Thoracic aorta (tissue), 2 donors: ENCODE results near the gene LDAH. TPM values are rescaled to one million over a fixed set of nuclear protein-coding genes. Genes with fewer than 3 reads are reported as not detected.

Experiments used
- ATAC-seq: fragments of 150-250 bp; one replicate; pipeline ENCODE4 v1.8.0; 2017; ENCODE audit warnings: low read depth; ENCODE audit not compliant: insufficient number of reproducible peaks, low FRiP score
- DNase-seq: peaks from one replicate; pipeline ENCODE4 v3.0.0-alpha.2; 2020; ENCODE audit warnings: low spot score
- H3K27ac ChIP-seq, 2 donors: fragments of 200-600 bp; sonication (generic); 1 replicate in 1 of 2; 2 replicates in 1 of 2; pipeline ENCODE4 v1.5.1; 2016; ENCODE audit warnings: mild to moderate bottlenecking in 2 of 2, moderate library complexity in 2 of 2
- H3K27me3 ChIP-seq: fragments of 200-600 bp; sonication (generic); replicated peaks from 2 replicates; pipeline ENCODE4 v1.6.0; 2016; ENCODE audit warnings: mild to moderate bottlenecking; ENCODE audit not compliant: insufficient read depth
- H3K36me3 ChIP-seq: fragments of 200-600 bp; sonication (generic); one replicate; pipeline ENCODE4 v1.5.1; 2016
- H3K4me1 ChIP-seq, 2 donors: fragments of 200-600 bp; sonication (generic); 1 replicate in 1 of 2; 2 replicates in 1 of 2; pipeline versions ENCODE4 v1.5.1 to v1.6.0; 2016; ENCODE audit warnings: low read depth in 2 of 2, mild to moderate bottlenecking in 1 of 2; ENCODE audit not compliant: control insufficient read depth in 1 of 2
- H3K4me3 ChIP-seq: fragments of 200-600 bp; sonication (generic); 2 replicates; pipeline ENCODE4 v1.5.1; 2016; ENCODE audit warnings: mild to moderate bottlenecking
- H3K9me3 ChIP-seq: fragments of 200-600 bp; sonication (generic); 2 replicates; pipeline ENCODE4 v1.5.1; 2016
- CTCF ChIP-seq: fragments of 200-600 bp; sonication (generic); IDR thresholded peaks from one replicate; pipeline ENCODE4 v1.5.1; 2019; ENCODE audit warnings: antibody characterized with exemption
- total RNA-seq, 2 donors: library from RNA; depleted of rRNA; stranded (reverse); fragments of >200 nt; gene quantifications; one replicate each; pipeline versions ENCODE4 v1.1.0 to v1.2.3, GENCODE V29; 2016

Gene LDAH
- total RNA-seq, 2 donors from 2014 or later: 14.5 to 19.8 TPM

DNA sequence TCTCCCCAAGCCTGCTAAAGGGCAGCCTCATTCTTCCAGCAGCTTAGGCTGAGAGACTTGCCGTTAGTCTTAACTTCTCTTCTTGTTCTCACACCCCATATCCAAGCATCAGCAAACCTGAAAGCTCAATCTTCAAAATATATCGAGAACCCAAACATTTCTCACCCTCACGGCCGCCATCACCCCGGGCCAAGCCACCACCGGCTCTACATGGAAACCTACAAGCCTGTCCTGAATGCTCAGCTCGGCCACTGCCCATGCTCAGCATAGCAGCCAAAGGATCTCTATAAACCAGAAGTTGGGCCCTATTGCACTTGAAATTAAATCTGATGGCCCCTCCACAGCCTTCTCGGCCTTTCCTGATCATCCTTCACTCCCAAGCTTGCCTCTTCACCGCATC is 174.1 kb downstream of the LDAH start:
- ATAC-seq (no peak), DNase-seq (no peak)
- H3K27ac ChIP-seq: peak overlapping the region; percentile 50 to 88
- H3K9me3 ChIP-seq: no peaks in the 10 kb centered on the region
- peak overlapping the region; percentile 85 for H3K4me3 ChIP-seq
- H3K27me3 ChIP-seq: no peaks in the 10 kb centered on the region
- TF ChIP-seq CTCF: no peak
- H3K36me3 ChIP-seq: peaks cover 14% of the 10 kb centered on the region
- peaks cover 23 to 51% of the 10 kb centered on the region in 2 donors for H3K4me1 ChIP-seq

- Histone ChIP-seq H3K36me3 (peaks cover 19% of the 10 kb centered on the region), H3K27ac (peak overlapping the region; percentile 50 to 88), H3K9me3 (no peaks in the 10 kb centered on the region), H3K4me3 (no peak overlapping the region), H3K27me3 (no peaks in the 10 kb centered on the region), H3K4me1 (peaks cover 23 to 53% of the 10 kb centered on the region in 2 donors)
- ATAC-seq (no peak), DNase-seq (no peak)
- no peak for TF ChIP-seq CTCF
Observed at GRCh38 chr2:20648206-20648605, 174.7 kb downstream of the LDAH start.

DNA sequence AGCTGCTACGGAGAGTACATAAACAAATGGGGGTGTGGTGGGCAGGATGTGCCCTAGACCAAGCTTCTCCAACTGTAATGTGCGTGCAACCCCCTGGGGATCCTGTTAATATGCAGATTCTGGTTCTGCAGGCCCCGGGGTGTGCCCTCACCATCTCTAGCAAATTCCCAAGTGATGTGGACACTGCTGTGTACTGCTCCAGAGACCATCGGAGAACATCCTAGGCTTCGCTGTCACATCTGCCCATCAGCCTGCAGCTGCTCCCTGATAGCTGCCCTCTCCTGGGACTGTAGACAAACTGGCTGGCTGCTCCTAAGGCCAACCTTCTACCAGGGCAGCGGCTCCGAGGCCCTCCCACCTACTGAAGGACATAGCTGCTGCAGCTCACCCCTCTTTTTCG is 175.2 kb downstream of the LDAH start:
- TF ChIP-seq CTCF: no peak
- no peak for DNase-seq
- H3K36me3 ChIP-seq: peaks cover 23% of the 10 kb centered on the region
- H3K27ac ChIP-seq: peak overlapping the region; percentile 5 to 46
- no peak overlapping the region for H3K4me3 ChIP-seq
- H3K4me1 ChIP-seq: peaks cover 23 to 56% of the 10 kb centered on the region in 2 donors
- no peaks in the 10 kb centered on the region for H3K9me3 ChIP-seq
- ATAC-seq: no peak
- H3K27me3 ChIP-seq: no peaks in the 10 kb centered on the region

- TF ChIP-seq CTCF: no peak
- H3K4me1 ChIP-seq: peaks cover 24 to 56% of the 10 kb centered on the region in 2 donors
- peaks cover 23% of the 10 kb centered on the region for H3K36me3 ChIP-seq
- H3K27me3 ChIP-seq: no peaks in the 10 kb centered on the region
- no peak overlapping the region for H3K4me3 ChIP-seq
- H3K27ac ChIP-seq: peak overlapping the region; percentile 5 to 46
- DNase-seq (no peak), ATAC-seq (no peak)
- H3K9me3 ChIP-seq: no peaks in the 10 kb centered on the region
Observed at GRCh38 chr2:20647211-20647610, 175.7 kb downstream of the LDAH start.

GRCh38 chr2:20646446-20646845 is 176.5 kb downstream of the LDAH start:
- Histone ChIP-seq H3K4me3 (no peak overlapping the region), H3K36me3 (peaks cover 23% of the 10 kb centered on the region), H3K4me1 (peaks cover 25 to 55% of the 10 kb centered on the region in 2 donors), H3K9me3 (no peaks in the 10 kb centered on the region), H3K27me3 (no peaks in the 10 kb centered on the region), H3K27ac (peak overlapping the region in 1 of 2 donors; percentile 46)
- no peak for TF ChIP-seq CTCF
- DNase-seq (no peak), ATAC-seq (no peak)
